Activated naive CD4-positive, alpha-beta T cell treated with anti-CD3 and anti-CD28 coated beads, Interleukin-2, amount 10 ng/mL, durations not matched to agents 7 days and 5 days (primary cell): ENCODE data around the gene AIMP1.

Source experiments
- CTCF ChIA-PET: fragments of 350-600 bp; sonication (Branson Sonifier 250); formaldehyde crosslinking; loops from one replicate; lab custom pipeline; 2021; ENCODE audit warnings: antibody characterized with exemption; lab: Charles Lee
- DNase-seq: peaks from one replicate; pipeline ENCODE4 v3.0.0-alpha.2; 2020
- H3K27ac Mint-ChIP-seq: one replicate; pipeline ENCODE4 v1.8.0; 2021; ENCODE audit warnings: mild to moderate bottlenecking, moderate library complexity, mixed read lengths
- H3K27me3 Mint-ChIP-seq: one replicate; pipeline ENCODE4 v1.8.0; 2021; ENCODE audit warnings: mild to moderate bottlenecking, mixed read lengths
- H3K36me3 Mint-ChIP-seq: one replicate; pipeline ENCODE4 v1.8.0; 2021; ENCODE audit warnings: mixed read lengths
- H3K4me1 Mint-ChIP-seq: one replicate; pipeline ENCODE4 v1.8.0; 2021; ENCODE audit warnings: mixed read lengths
- H3K4me3 Mint-ChIP-seq: one replicate; pipeline ENCODE4 v1.8.0; 2021; ENCODE audit warnings: mild to moderate bottlenecking, moderate library complexity, mixed read lengths
- H3K9me3 Mint-ChIP-seq: one replicate; pipeline ENCODE4 v1.8.0; 2021; ENCODE audit warnings: mixed read lengths

The AIMP1 gene

DNA sequence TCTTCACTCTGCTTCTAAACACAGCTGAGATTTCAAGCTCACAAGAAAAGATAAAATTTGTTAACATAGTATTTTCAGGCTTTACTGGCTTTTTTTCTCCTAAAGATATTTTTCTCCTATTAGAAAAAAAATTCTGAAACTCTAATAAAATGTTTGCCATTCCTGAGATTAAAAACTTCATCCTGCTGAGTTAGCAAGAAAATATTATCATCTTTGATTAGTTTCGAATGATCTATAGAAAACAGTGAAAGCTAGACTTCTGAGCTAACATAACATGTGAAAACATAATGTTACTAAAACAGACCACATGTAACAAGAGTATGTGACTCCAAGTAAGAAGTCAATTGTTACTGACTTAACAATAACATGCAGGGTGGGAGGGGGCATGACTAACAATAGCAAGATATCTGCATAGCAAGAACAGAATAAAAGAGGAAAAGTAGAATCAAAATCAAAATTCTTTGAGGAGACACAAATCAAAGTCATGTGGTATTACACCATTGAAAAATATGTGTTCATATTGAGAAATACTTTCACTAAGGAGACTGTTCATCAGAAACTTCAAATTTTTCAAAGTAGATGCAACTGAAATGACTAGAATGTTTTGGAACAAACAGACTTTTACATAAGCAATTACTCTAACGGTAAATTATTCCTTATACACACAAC, 14.8 kb upstream of the AIMP1 start:
- Mint-ChIP-seq H3K4me1 (no peaks in the 10 kb centered on the region), H3K9me3 (no peaks in the 10 kb centered on the region), H3K36me3 (peaks cover 15% of the 10 kb centered on the region), H3K27me3 (no peaks in the 10 kb centered on the region), H3K27ac (no peak overlapping the region), H3K4me3 (no peak overlapping the region)
- CTCF ChIA-PET, result no interaction called here
- no peak for DNase-seq

DNA sequence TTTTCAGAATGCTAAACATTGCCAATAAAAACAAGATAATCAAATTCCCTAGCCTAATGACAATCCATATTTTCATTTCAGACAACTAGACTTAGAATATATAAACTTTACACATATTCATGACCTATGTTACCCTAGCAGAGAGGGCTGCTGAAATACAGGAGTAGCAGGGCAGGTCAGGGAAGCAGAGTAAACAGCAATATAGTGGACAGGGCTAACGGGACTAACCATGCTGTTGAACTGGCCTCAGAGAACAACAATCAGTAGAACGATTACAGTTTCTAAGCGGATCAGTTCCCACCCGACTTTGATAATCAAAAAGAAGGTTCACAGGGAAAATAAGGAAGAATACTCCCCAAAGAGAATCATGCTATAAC, 14.3 kb upstream of the AIMP1 start:
- H3K27ac Mint-ChIP-seq, result no peak overlapping the region
- peaks cover 15% of the 10 kb centered on the region for H3K36me3 Mint-ChIP-seq
- H3K27me3 Mint-ChIP-seq, result no peaks in the 10 kb centered on the region
- no peaks in the 10 kb centered on the region for H3K4me1 Mint-ChIP-seq
- H3K4me3 Mint-ChIP-seq, result no peak overlapping the region
- no peak for DNase-seq
- CTCF ChIA-PET, result no interaction called here
- H3K9me3 Mint-ChIP-seq, result no peaks in the 10 kb centered on the region

DNA sequence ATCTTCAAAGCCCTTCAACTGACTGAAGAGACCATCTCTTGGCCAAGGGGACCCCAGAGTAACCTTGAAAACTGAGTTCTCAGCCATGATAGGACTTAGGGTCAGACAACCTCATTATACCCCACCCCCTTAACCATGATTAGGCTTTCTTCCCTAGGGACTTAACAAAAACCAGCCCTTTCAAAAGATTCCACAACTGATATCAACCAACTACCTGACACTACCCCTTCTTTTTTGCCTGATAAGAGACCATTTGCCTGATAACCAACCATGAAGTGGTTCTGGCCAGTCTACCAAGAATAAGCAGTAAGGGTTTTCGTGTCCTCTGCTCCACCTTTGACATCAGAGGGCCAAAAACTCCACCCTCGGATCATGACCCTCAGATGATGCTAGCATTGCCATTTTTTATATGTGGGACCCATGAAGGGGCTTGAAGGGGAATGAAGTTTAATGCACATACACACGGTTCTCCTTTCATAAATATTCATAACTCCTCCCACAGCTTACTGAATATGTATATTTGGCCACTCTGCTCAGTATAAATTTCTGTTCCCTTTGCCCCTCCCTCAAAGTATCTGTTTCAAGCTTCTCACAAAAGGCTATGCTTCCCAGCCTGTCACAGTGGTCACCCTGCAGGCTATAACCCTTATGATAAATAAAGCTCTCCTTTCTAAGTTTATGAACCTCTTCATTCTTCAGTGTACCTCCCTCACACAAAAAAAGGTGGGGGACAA, 12.6 kb upstream of the AIMP1 start:
- Mint-ChIP-seq H3K36me3 (peaks cover 10% of the 10 kb centered on the region), H3K27me3 (no peaks in the 10 kb centered on the region), H3K9me3 (no peaks in the 10 kb centered on the region), H3K27ac (no peak overlapping the region), H3K4me1 (no peaks in the 10 kb centered on the region), H3K4me3 (no peak overlapping the region)
- CTCF ChIA-PET, result interaction anchor here (0.9 kb wide), 1 partner anchor 25 kb away, joined by 3 read pairs; no protein-coding TSS in a partner anchor
- no peak for DNase-seq

DNA sequence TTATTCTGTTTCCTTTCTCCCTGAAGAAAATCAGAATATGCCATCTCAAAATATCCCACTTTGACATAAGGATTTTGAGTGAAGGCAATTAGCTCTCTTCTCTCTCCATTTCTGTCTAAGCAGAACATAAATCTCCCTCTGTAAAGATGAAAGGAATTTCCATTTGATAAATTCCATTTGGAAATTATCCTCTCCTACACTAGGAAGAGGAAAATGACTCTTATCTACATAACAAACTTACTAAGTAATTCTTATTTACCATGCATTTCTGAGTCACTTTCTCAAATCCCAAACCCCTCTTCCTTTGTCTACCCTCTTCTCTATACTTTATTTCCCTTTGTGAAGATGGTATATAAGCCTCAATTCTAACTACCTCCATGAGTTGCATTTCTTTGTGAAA, 11.7 kb upstream of the AIMP1 start:
- Mint-ChIP-seq H3K27ac (no peak overlapping the region), H3K4me3 (no peak overlapping the region), H3K36me3 (peaks cover 10% of the 10 kb centered on the region), H3K4me1 (no peaks in the 10 kb centered on the region), H3K27me3 (no peaks in the 10 kb centered on the region), H3K9me3 (no peaks in the 10 kb centered on the region)
- CTCF ChIA-PET, result no interaction called here
- DNase-seq, result no peak

DNA sequence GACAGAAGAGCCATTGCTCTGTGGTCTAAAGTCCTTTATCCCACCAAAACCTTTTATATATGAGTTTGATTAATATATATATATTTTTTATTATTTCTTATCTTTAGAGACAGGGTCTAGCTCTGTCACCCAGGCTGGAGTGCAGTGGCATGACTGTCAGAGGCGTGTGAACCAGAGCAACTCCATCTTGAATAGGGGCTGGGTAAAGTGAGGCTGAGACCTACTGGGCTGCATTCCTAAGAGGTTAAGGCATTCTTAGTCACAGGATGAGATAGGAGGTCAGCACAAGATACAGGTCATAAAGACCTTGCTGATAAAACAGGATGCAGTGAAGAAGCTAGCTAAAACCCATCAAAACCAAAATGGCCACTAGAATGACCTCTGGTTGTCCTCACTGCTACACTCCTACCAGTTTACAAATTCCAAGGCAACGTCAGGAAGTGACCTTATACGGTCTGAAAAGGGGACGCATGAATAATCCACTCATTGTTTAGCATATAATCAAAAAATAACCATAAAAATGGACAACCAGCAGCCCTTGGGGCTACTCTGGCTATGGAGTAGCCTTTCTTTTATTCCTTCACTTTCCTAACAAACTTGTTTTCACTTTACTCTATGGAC, 10.8 kb upstream of the AIMP1 start:
- Mint-ChIP-seq H3K4me3 (no peak overlapping the region), H3K27ac (no peak overlapping the region), H3K36me3 (peaks cover 6% of the 10 kb centered on the region), H3K27me3 (no peaks in the 10 kb centered on the region), H3K9me3 (no peaks in the 10 kb centered on the region), H3K4me1 (no peaks in the 10 kb centered on the region)
- CTCF ChIA-PET, result no interaction called here
- DNase-seq, result no peak

DNA sequence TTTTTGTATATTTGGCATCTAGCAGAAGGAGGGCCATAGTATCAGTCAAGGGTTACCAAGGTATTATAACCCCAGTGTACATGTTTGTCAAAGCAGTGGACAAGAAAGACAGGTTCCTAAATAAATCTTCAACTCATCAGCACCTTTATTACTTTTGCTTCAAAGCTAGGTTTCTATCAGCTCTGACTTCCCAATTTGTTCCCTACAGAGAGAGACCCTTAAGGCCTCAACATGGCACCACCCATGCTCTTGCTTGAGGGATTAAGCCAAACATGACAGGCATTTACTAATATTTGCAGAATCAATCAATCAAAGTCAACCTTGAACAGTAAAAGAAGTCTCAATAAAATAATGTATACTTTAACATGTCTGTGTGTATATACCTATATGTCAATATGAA, 9.8 kb upstream of the AIMP1 start:
- DNase-seq, result no peak
- no peak overlapping the region for H3K27ac Mint-ChIP-seq
- H3K9me3 Mint-ChIP-seq, result no peaks in the 10 kb centered on the region
- H3K27me3 Mint-ChIP-seq, result no peaks in the 10 kb centered on the region
- H3K36me3 Mint-ChIP-seq, result peaks cover 6% of the 10 kb centered on the region
- CTCF ChIA-PET, result no interaction called here
- H3K4me1 Mint-ChIP-seq, result no peaks in the 10 kb centered on the region
- H3K4me3 Mint-ChIP-seq, result no peak overlapping the region

DNA sequence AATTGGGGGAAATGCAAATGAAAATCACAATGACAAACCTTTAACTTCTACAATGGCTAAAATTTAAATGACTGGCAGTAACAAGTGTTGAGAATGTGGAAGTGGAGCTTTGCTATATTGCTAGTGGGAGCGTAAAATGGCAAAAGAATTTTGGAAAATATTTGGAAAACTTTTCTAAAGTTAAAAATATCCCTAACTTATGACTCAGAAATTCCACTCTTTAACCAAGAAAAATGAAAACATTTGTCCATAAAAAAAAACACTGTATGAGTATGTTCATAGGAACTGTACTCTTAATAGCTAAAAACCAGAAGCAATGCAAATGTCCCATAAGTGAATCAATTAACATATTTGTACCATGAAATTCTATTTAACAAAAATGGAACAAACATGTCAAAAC, 4.0 kb upstream of the AIMP1 start:
- no peaks in the 10 kb centered on the region for H3K9me3 Mint-ChIP-seq
- peaks cover 3% of the 10 kb centered on the region for H3K36me3 Mint-ChIP-seq
- CTCF ChIA-PET, result no interaction called here
- H3K4me3 Mint-ChIP-seq, result no peak overlapping the region
- H3K27me3 Mint-ChIP-seq, result no peaks in the 10 kb centered on the region
- H3K4me1 Mint-ChIP-seq, result peaks cover 16% of the 10 kb centered on the region
- DNase-seq, result no peak
- H3K27ac Mint-ChIP-seq, result no peak overlapping the region

DNA sequence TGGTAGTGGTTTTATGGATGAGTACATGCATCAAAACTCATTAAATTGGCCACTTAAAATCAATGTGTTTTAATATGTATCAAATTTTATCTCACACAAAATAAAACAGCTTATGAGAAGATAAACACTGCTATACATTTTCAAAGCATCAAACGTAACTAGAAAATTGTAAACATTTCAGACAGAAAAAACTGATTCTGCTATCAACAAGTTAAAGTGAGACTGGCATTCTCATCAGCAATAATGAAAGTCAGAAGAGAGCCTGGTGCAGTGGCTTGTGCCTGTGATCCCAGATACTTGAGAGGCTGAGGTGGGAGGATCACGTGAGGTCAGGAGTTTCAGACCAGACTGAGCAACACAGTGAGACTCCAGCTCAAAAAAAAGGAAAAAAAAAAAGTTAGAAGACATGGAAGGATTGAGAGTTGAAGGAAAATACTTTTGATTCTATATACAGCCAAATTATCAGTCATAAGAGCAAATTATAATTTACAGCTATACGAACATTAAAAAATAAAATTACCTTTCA, 3.3 kb upstream of the AIMP1 start:
- Mint-ChIP-seq H3K27me3 (no peaks in the 10 kb centered on the region), H3K4me3 (no peak overlapping the region), H3K9me3 (no peaks in the 10 kb centered on the region), H3K27ac (no peak overlapping the region), H3K36me3 (peaks cover 3% of the 10 kb centered on the region), H3K4me1 (peaks cover 16% of the 10 kb centered on the region)
- DNase-seq, result no peak
- CTCF ChIA-PET, result no interaction called here

DNA sequence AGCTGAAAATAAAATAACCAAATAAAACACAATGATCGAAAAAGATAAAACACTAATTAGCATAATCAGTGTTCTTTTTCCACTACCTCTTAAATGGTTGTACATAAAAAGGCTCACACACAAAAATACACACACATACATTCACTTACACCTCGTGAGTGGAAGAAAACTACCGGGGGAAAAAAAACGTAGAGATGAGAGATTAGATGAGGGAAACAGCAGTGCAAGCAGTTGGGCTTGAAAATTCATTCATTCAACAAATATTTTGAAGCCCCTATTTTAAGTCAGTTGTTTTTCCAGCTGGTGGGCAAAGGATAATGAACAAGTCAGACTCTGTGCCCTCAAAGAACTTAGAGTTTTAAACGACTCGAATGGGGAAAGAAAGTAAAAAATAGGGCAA, 1.4 kb upstream of the AIMP1 start:
- Mint-ChIP-seq H3K4me1 (peaks cover 23% of the 10 kb centered on the region), H3K27ac (no peak overlapping the region), H3K9me3 (no peaks in the 10 kb centered on the region), H3K27me3 (no peaks in the 10 kb centered on the region), H3K4me3 (no peak overlapping the region), H3K36me3 (peaks cover 4% of the 10 kb centered on the region)
- no peak for DNase-seq
- CTCF ChIA-PET, result interaction anchor here (1.0 to 1.8 kb wide), 2 partner anchors 14 to 49 kb away, joined by 3 to 5 read pairs; no protein-coding TSS in a partner anchor

DNA sequence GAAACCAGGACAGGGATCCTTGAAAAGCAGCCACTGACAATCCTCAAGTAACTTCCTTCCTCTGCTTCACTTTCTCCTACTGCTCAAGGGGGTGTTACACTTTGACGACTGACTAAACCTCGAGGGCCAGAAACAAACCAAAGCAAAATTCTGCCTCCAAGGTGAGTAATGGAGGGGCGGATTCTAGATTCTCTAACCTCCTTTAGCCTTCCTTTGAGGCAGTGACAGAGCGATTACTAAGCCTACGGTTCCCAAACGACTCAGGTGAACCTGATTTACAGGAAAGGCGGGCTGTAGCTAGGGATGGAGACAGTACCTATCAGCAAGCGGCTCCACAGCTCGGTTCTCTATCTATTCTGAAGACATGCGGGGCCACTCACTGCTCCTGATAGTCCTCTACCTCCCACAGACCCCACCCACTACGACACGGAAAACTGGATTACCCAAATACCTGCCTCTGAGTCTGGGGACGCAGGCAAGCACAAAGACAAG, 828 bp upstream of the AIMP1 start:
- no peak for DNase-seq
- Mint-ChIP-seq H3K9me3 (no peaks in the 10 kb centered on the region), H3K4me1 (peaks cover 25% of the 10 kb centered on the region), H3K36me3 (peaks cover 10% of the 10 kb centered on the region), H3K27me3 (no peaks in the 10 kb centered on the region), H3K4me3 (no peak overlapping the region), H3K27ac (no peak overlapping the region)
- CTCF ChIA-PET, result interaction anchor here (1.0 to 1.8 kb wide), 2 partner anchors 13 to 49 kb away, joined by 3 to 5 read pairs; no protein-coding TSS in a partner anchor

DNA sequence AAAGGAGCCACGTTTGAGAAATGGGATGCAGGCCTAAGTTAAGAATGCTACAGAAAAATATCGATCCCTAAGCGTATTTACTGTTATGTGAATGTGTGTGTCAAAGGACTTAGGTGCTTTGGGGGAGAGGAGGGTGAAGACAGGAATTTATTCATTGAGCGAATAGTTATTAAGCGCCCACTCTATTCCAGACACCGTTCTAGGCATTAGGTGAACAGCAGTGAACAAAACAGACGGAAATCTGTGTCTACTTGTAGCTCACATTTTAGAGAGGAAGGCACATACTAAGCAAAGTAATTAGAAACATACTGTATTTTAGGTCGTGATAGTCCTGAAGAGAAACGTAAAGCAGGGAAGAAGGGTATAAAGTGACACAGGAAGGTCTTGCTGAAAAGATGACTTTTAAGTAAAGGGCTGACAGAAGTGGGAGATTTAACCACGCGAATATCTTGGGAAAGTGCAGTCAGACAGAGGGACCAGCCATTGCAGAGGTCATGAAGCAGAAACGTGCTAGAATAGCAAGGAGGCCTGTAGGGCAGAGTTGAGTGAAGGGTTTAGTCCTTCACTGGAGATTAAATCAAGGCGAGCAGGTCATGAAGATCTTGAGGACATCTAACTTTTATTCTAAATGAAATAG, 541 bp downstream of the AIMP1 start:
- peaks cover 32% of the 10 kb centered on the region for H3K4me1 Mint-ChIP-seq
- peaks cover 19% of the 10 kb centered on the region for H3K36me3 Mint-ChIP-seq
- no peak overlapping the region for H3K4me3 Mint-ChIP-seq
- DNase-seq, result no peak
- H3K27me3 Mint-ChIP-seq, result no peaks in the 10 kb centered on the region
- no peaks in the 10 kb centered on the region for H3K9me3 Mint-ChIP-seq
- no peak overlapping the region for H3K27ac Mint-ChIP-seq
- CTCF ChIA-PET, result interaction anchor here (1.0 to 1.8 kb wide), 2 partner anchors 11 to 12 kb away, joined by 3 to 5 read pairs; no protein-coding TSS in a partner anchor

DNA sequence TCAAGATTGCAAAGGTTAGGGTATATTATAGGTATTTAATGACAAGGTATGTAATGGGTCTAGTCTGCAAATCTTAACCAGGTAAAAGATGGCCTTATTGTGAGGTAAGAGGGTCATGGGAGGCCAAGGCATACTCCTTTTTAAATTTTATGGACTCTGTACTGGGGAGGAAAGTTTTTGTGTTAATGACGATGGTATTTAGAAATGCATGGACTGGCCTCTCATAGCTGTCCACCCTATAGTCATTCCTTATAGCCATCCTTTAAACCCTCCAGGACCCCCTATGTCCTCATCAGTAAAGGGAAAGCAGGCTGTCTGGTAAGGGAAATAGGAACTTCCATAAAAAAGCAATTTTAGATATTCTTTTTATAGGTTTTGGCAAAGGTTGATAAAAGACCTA, 1.5 kb downstream of the AIMP1 start:
- Mint-ChIP-seq H3K4me1 (peaks cover 33% of the 10 kb centered on the region), H3K27ac (no peak overlapping the region), H3K36me3 (peaks cover 18% of the 10 kb centered on the region), H3K27me3 (no peaks in the 10 kb centered on the region), H3K4me3 (no peak overlapping the region), H3K9me3 (no peaks in the 10 kb centered on the region)
- CTCF ChIA-PET, result no interaction called here
- no peak for DNase-seq

DNA sequence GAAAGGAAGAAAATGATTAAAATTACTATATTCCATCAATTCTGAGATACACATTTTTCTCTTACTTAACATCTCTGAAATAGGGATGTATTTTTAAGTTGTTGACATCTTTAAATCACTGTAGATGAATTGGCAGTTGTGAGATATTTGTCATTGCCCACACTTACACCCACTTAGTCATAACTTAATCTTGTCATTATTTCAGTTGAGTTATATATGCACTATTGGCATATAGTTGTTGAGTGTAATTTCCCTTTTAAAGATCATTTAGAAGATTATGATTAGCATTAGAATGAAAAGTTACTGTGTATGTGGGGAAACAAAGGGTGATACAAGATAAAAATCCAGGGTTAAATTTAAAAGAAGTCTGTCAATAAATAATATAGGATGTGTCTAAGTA, 2.2 kb downstream of the AIMP1 start:
- Mint-ChIP-seq H3K4me1 (peaks cover 30% of the 10 kb centered on the region), H3K4me3 (no peak overlapping the region), H3K27ac (no peak overlapping the region), H3K9me3 (no peaks in the 10 kb centered on the region), H3K27me3 (no peaks in the 10 kb centered on the region), H3K36me3 (peaks cover 18% of the 10 kb centered on the region)
- CTCF ChIA-PET, result interaction anchor here (1.0 kb wide), 1 partner anchor 28 kb away, joined by 3 read pairs; no protein-coding TSS in a partner anchor
- DNase-seq, result no peak

DNA sequence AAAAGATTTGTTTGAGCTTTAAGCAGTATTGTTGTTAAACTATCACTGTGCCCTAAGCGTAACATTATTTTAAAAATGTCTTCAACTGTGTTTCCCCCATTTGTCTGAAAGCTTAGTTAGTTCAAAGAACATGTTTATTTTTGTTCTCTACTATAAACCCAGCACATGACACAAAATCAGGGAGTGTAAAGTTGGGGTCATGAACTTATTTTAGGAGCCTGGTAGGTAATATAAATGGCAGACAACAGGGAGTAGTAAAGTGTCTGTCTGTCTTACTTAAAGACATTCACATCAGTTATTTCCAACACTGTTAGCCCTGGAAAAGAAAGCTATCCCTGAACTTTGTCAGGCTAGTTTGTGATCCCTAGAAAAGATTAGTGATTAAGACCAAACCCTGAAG, 3.9 kb downstream of the AIMP1 start:
- peaks cover 18% of the 10 kb centered on the region for H3K36me3 Mint-ChIP-seq
- no peak overlapping the region for H3K4me3 Mint-ChIP-seq
- H3K27me3 Mint-ChIP-seq, result no peaks in the 10 kb centered on the region
- no peak overlapping the region for H3K27ac Mint-ChIP-seq
- no peak for DNase-seq
- peaks cover 17% of the 10 kb centered on the region for H3K4me1 Mint-ChIP-seq
- H3K9me3 Mint-ChIP-seq, result no peaks in the 10 kb centered on the region
- CTCF ChIA-PET, result interaction anchor here (1.1 kb wide), 1 partner anchor 8 kb away, joined by 4 read pairs; no protein-coding TSS in a partner anchor
